HL-60 (cell line): ENCODE data around the gene MAP1A.

Source experiments
- DNase-seq, 2 experiments: peaks; one replicate each; pipeline ENCODE4 v3.0.0-alpha.2; 2010 to 2020; ENCODE audit warnings: low read depth in 1 of 2, low spot score in 1 of 2
- H3K27ac ChIP-seq: fragments of 250-450 bp; sonication (Bioruptor Pico); replicated peaks from 2 replicates; pipeline ENCODE4 v1.5.1; 2020; ENCODE audit warnings: mild to moderate bottlenecking, moderate library complexity
- H3K27me3 ChIP-seq: fragments of 250-450 bp; sonication (Bioruptor Pico); 2 replicates; pipeline ENCODE4 v1.5.1; 2021; ENCODE audit warnings: mild to moderate bottlenecking, moderate library complexity; ENCODE audit not compliant: insufficient read depth, poor library complexity, severe bottlenecking
- H3K4me3 ChIP-seq: replicated peaks from 2 replicates; pipeline ENCODE4 v1.5.1; 2011; ENCODE audit warnings: mild to moderate bottlenecking, control low read depth, low read length; ENCODE audit not compliant: insufficient read depth
- CTCF ChIP-seq: IDR thresholded peaks from one replicate; pipeline ENCODE4 v1.5.1; 2011; ENCODE audit warnings: low read length, control low read depth, inconsistent platforms; ENCODE audit not compliant: insufficient read depth
- GABPA ChIP-seq: IDR thresholded peaks from 2 replicates; pipeline ENCODE4 v1.6.1; 2012; ENCODE audit warnings: low read depth
- POLR2AphosphoS5 ChIP-seq: IDR thresholded peaks from 2 replicates; pipeline ENCODE4 v1.6.1; 2012; ENCODE audit warnings: low read depth
- REST ChIP-seq: IDR thresholded peaks from 2 replicates; pipeline ENCODE4 v1.6.1; 2012; ENCODE audit warnings: low read depth; ENCODE audit not compliant: insufficient replicate concordance
- SPI1 ChIP-seq: IDR thresholded peaks from 2 replicates; pipeline ENCODE4 v1.6.1; 2012; ENCODE audit warnings: low read depth, mild to moderate bottlenecking, borderline replicate concordance

The MAP1A gene

GRCh38 chr15:43534897-43535296, 17.5 kb downstream of the MAP1A start:
- Histone ChIP-seq H3K27ac (no peak overlapping the region), H3K27me3 (no peaks in the 10 kb centered on the region), H3K4me3 (no peak overlapping the region)
- TF ChIP-seq REST (no peak), POLR2AphosphoS5 (no peak), SPI1 (no peak), CTCF (no peak), GABPA (no peak)
- no peak for DNase-seq

- DNase-seq: no peak
- Histone ChIP-seq H3K27me3 (no peaks in the 10 kb centered on the region), H3K27ac (no peak overlapping the region), H3K4me3 (no peak overlapping the region)
- TF ChIP-seq SPI1 (no peak), POLR2AphosphoS5 (no peak), GABPA (no peak), CTCF (no peak), REST (no peak)
Measured at GRCh38 chr15:43538091-43538490, 20.7 kb downstream of the MAP1A start.

- TF ChIP-seq CTCF (no peak), POLR2AphosphoS5 (no peak), REST (no peak), GABPA (no peak), SPI1 (no peak)
- no peak overlapping the region for H3K27ac ChIP-seq
- no peaks in the 10 kb centered on the region for H3K27me3 ChIP-seq
- DNase-seq: peak in 1 of 2 experiments; percentile 8
- H3K4me3 ChIP-seq: no peak overlapping the region
Measured at GRCh38 chr15:43541785-43542184, 24.4 kb downstream of the MAP1A start.
